Fibroblast of peridontal ligament (primary cell): Measurements from ENCODE around the gene MMP13.

Experiments
- DNase-seq: peaks from one replicate; pipeline ENCODE4 v3.0.0-alpha.2; 2010; ENCODE audit errors: extremely low read depth

The MMP13 gene

DNA sequence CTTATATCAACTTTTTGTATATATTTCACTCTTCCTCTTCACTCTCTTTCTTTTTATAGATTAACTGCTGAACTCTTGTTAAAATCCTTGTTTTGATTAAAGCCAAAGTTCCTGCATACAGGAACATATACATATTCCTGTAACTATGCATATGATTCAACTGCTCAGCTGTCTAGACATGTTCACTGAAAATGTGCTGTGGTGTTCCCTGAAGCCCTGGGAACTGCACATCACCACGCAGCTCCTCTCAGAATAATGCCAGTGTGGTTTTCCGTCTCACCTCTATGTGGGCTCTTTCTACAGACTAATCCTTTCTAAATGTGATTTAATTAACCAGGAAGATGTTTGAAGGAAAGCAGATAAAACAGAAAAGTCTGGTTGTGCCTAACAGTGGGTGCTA is 55.2 kb downstream of the MMP13 start:
- no peak for DNase-seq
